Measurements from ENCODE around the gene CPZ.

The CPZ gene

GRCh38 chr4:8656185-8656517, 63.6 kb downstream of the CPZ start:
- DNase-seq = no peak

GRCh38 chr4:8656711-8657380, 64.3 kb downstream of the CPZ start:
- DNase-seq = no peak

- no peak for DNase-seq
These were observed 65.0 kb downstream of the CPZ start for GRCh38 chr4:8657381-8658088.

GRCh38 chr4:8662776-8663175, 70.2 kb downstream of the CPZ start:
- DNase-seq = no peak

DNA sequence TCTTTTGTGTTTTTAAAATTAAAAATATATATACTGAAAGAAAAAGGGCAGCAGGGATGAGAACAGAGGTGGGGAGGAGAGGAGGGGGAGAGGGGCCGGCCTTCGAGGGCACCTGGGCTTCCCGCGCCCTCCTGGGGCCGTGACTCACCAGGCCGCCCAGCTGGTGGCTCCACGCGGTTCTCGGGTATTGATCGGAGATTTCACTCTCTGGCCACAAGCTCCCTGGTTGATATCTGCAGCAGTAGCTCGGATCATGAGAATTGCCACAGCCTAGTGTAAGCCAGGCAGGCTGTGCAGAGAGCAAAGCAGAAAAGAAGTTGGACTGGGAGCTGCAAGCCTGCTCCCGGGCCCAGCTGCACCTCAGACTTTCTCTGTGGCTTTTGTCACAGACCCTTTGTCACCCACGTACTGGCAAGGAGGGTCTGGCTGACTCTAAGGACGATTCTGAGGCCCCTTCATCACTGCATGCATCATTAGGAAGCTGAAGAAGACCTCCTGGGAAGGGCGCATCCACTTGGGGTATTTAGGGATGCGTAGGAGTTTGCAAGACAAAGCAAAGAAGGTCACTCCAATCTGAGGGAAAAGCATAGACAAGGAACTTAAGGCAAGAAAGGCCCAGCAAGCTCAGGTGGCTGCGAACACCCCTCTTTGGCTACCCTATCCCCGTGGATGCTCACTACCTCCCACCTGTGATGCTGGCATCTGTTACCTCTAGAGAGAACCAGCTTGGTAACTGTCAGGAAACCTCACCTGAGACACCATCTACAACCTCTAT, 71.7 kb downstream of the CPZ start:
- no peak for DNase-seq

DNA sequence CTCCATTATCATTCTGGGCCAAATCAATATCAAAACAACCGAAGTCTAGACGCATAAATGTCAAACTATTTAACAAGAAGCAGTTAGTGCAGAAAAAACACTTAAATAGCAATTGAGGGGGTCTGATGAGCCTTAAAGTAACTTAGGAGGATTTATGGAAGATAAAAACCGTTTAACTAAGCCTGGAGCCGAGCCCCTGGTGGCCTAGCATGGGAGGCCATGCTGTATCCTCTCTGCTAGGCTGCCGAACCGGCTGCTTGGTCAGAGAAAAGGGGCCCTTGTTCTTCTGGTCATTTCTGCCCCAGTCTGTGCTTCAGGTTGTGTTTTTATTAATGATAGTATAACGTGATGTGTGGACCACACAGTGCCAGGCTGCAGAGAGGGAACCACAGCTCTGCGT, 72.4 kb downstream of the CPZ start:
- DNase-seq = no peak

DNA sequence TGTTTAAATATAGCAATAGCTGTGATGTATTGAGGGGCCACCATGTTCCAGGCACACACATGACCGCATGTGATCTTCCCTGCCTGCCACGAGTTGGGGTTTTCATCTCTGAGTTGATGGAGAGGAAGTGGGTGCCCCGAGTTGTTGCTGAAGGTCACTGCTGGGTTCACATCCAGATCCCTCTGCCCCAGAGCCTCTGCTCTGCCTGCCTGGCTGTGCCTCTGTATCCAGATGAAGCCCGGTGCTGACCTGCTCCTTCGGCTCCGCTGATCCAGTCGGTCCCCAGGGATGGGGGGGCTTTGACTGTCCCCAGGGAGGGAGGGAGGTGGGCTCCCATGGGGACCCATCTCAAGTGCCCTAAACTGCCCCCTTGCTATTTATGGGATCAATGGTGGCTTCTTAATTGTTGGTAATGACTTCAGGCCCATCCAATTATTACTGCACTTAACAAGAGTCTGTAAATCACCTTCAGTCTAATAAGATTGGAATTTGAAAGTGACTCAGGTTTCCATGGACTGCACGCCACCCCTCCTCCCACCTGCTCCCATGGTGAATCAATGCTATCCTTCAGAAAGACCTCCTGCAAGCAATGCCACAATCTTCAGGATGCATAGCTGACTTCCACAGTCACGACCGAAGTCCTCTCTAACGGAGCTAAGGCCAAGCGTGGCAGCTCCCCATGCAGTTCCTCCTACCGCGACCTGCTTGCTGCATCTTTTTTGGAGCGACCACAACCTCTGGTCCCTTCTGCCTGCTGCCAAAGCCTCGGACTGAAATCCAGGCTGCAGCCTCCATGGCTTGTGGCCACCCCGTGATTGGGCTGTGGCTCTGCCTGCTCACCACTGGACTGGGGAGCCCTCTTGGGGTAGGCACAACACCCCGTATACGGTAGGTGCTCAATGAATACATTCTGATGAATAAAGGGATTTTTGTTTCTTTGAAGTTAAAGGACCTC, 73.1 kb downstream of the CPZ start:
- DNase-seq = no peak

- no peak for DNase-seq
These were observed 74.0 kb downstream of the CPZ start for GRCh38 chr4:8666581-8666980.
